Thyroid gland (tissue), 4 donors: ENCODE measurements around the gene KIRREL3. TPM values are rescaled to one million over a fixed set of nuclear protein-coding genes. Genes with fewer than 3 reads are reported as not detected.

Experiments used
- DNase-seq, 2 donors: peaks; one replicate each; pipeline ENCODE4 v3.0.0-alpha.2; 2019
- H3K27ac ChIP-seq, 3 donors: fragments of 200-600 bp; sonication (generic); 1 replicate in 2 of 3; 2 replicates in 1 of 3; pipeline ENCODE4 v1.5.1; 2016 to 2019; ENCODE audit warnings: mild to moderate bottlenecking in 1 of 3, moderate library complexity in 1 of 3
- H3K27me3 ChIP-seq: fragments of 200-600 bp; sonication (generic); one replicate; pipeline ENCODE4 v1.5.1; 2019
- H3K36me3 ChIP-seq, 2 donors: fragments of 200-600 bp; sonication (generic); one replicate each; pipeline ENCODE4 v1.5.1; 2016 to 2019
- H3K4me1 ChIP-seq, 2 donors: fragments of 200-600 bp; sonication (generic); one replicate each; pipeline ENCODE4 v1.5.1; 2017 to 2019
- H3K4me3 ChIP-seq, 3 donors: fragments of 200-600 bp; sonication (generic); replicated peaks in 1 of 3; 1 replicate in 2 of 3; 2 replicates in 1 of 3; pipeline ENCODE4 v1.5.1; 2016; ENCODE audit warnings: mild to moderate bottlenecking in 1 of 3
- H3K9me3 ChIP-seq: fragments of 200-600 bp; sonication (generic); one replicate; pipeline ENCODE4 v1.5.1; 2017
- POLR2A ChIP-seq, 2 donors: fragments of 450-650 bp; IDR thresholded peaks; one replicate each; pipeline ENCODE4 v1.6.1; 2017; ENCODE audit warnings: antibody characterized with exemption in 2 of 2, mild to moderate bottlenecking in 2 of 2, moderate library complexity in 1 of 2
- whole genome bisulfite sequencing, 2 donors: methylation state at CpG; one replicate each; pipeline ENCODE4 v1.1.5; 2017; 5-methylcytosine and 5-hydroxymethylcytosine counted together
- intact Hi-C: fragments of 100-400 bp; cut with DNase I; formaldehyde crosslinking; loops from one replicate; pipeline ENCODE4 v1.15.1; 2023
- total RNA-seq, 4 donors: library from RNA; depleted of rRNA; stranded (reverse); fragments of >200 nt; gene quantifications; one replicate each; pipeline ENCODE4 v1.2.3, GENCODE V29; 2016
- TF ChIP-seq, protein P1 (sequence below), 6 experiments: fragments of 200-600 bp in 3 of 6; fragments of 450-650 bp in 3 of 6; sonication (generic) in 3 of 6; IDR thresholded peaks; one replicate each; pipeline ENCODE4 v1.5.1; 2016 to 2019; ENCODE audit warnings: antibody characterized with exemption in 6 of 6, mild to moderate bottlenecking in 2 of 6, inconsistent platforms in 1 of 6, moderate library complexity in 1 of 6

KIRREL3 gene
- total RNA-seq, 4 donors from 2014 or later = 0.78 TPM; not detected in 3

DNA sequence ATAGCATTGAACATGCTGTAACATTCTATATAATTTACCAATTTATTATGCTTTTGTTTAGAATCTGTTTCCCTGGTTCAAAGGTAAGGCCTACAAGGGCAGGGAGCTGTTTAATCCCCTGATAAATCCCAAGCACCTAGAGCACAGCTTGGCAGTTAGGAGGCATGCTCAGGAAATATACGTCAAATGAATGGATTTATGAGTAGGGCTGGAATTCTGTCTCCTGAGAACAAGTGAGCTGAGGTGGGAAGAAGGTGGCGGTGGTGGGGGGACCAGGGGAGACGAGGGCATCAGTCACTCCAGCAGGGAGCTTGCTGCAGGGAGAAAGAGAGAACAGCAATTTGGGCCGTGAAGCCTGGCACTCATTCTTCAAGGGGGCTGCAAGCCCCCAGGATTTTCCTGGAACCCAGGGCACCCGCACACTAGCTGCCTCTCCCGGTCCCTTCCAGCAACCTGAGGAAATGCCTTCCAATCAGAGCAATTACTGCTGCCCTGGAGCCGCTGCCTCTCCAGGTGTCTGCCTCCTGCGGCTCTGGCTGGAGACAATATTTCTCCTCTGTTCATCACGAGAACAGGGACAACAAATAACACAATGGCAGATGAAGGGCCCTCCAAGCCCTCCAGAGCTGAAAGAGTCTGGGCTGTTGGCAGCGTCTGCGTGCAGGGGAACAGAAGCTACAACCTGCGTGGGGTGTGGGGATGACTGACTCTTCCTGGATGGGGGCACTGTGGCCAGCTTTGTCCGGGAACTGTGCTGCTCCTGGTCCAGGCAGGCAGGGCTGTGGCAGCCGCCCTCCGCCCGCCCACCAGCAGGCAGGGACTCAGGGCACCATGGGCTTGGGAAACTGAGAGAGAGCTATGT lies 411.7 kb downstream of the KIRREL3 start:
- no peaks in the 10 kb centered on the region for H3K9me3 ChIP-seq
- H3K36me3 ChIP-seq = no peaks in the 10 kb centered on the region
- H3K27ac ChIP-seq = no peak overlapping the region
- H3K4me3 ChIP-seq = no peak overlapping the region
- DNase-seq = peak; percentile 73 to 82
- intact Hi-C loops = no loop called here
- H3K4me1 ChIP-seq = peaks cover 11 to 28% of the 10 kb centered on the region in 2 donors
- H3K27me3 ChIP-seq = no peaks in the 10 kb centered on the region
- TF ChIP-seq, protein P1, sequence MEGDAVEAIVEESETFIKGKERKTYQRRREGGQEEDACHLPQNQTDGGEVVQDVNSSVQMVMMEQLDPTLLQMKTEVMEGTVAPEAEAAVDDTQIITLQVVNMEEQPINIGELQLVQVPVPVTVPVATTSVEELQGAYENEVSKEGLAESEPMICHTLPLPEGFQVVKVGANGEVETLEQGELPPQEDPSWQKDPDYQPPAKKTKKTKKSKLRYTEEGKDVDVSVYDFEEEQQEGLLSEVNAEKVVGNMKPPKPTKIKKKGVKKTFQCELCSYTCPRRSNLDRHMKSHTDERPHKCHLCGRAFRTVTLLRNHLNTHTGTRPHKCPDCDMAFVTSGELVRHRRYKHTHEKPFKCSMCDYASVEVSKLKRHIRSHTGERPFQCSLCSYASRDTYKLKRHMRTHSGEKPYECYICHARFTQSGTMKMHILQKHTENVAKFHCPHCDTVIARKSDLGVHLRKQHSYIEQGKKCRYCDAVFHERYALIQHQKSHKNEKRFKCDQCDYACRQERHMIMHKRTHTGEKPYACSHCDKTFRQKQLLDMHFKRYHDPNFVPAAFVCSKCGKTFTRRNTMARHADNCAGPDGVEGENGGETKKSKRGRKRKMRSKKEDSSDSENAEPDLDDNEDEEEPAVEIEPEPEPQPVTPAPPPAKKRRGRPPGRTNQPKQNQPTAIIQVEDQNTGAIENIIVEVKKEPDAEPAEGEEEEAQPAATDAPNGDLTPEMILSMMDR (IDR thresholded peaks at IDR 0.05) = no peak
- TF ChIP-seq POLR2A (IDR thresholded peaks at IDR 0.05) = no peak
- 41 to 57% methylated on average over 15 to 16 of the region's 16 CpGs for WGBS, 2 donors

DNA sequence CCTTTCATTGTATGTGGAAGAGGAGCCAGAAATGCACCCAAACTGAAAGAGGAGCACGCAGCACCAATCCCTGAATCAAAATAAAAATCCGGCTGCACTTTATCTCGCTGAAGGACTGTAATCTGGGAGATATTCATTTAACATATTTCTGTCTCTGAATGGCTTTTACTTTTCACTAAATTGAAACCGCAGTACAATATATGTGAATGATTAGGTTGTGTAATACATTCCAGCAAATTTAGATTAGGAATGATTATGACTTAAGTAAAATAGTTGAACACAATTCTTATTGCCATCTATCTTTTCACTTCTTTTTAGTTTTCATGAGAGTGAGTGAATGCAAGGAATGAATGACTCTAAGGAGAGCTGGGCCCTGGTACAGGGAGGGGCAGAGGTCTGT lies 413.0 kb downstream of the KIRREL3 start:
- Histone ChIP-seq H3K36me3 (no peaks in the 10 kb centered on the region), H3K4me1 (peaks cover 11 to 28% of the 10 kb centered on the region in 2 donors), H3K27ac (no peak overlapping the region), H3K4me3 (no peak overlapping the region), H3K27me3 (no peaks in the 10 kb centered on the region), H3K9me3 (no peaks in the 10 kb centered on the region)
- 82 to 95% methylated on average over 4 of the region's 4 CpGs for WGBS, 2 donors
- no peak for DNase-seq
- intact Hi-C loops = no loop called here
- TF ChIP-seq, protein P1 (IDR thresholded peaks at IDR 0.05) = no peak
- TF ChIP-seq POLR2A (IDR thresholded peaks at IDR 0.05) = no peak

DNA sequence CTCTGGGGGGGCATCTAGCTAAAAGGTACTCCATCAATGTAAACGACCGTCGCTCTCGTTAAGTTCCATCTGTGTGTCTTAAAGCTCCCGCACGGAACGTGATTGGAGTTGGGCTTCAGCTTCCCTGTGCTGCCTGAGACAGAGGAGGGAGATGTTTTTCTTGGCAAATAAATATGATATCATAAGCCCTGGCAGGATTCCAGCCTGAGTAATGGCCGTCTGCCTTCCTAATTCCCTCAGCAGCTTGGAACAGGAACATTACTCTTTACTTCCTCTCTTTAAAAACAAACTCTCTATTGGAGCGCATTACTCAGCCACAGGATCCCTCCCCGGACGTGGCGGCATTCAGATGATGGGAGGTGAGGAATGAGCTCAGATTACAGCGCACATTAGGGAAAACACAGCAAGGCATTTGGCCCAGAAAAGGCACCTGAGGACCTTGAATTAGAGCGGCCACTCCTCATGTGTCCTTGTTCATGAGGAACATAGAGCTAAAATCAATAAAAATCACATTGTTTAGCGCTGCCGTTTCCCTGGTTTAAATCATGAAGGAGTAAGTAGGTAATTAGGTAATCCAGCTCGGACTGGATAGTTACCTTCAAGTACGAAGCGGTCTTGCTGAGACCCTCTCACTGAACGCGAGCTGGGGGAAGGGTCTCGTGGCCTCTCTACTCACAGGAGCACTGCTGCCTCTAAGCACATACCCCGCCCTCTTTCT lies 414.6 kb downstream of the KIRREL3 start:
- Histone ChIP-seq H3K4me1 (peaks cover 11 to 28% of the 10 kb centered on the region in 2 donors), H3K27me3 (no peaks in the 10 kb centered on the region), H3K27ac (peak overlapping the region in 2 of 3 donors; percentile 12 to 24), H3K9me3 (no peaks in the 10 kb centered on the region), H3K4me3 (peak overlapping the region in 1 of 3 donors; percentile 0), H3K36me3 (no peaks in the 10 kb centered on the region)
- TF ChIP-seq, protein P1 (IDR thresholded peaks at IDR 0.05) = no peak
- no peak for TF ChIP-seq POLR2A (IDR thresholded peaks at IDR 0.05)
- peak; percentile 50 to 61 for DNase-seq
- intact Hi-C loops = no loop called here
- 12 to 17% methylated on average over 22 to 23 of the region's 23 CpGs for WGBS, 2 donors

DNA sequence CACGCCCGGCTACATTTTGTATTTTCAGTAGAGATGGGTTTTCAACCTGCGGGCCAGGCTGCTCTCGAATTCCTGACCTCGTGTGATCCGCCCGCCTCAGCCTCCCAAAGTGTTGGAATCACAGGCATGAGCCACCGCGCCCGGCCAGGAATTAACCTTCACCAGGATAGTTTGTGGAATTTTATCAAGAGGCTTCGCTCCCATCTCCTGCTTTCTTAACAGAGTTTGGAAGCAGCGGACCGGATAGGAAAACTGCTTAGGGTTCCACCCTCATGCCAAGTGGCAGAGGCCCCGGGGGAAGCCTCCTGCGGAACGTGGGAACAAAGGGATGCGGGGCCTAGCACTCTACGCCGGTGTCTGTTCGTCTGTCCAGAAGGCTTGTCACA lies 415.2 kb downstream of the KIRREL3 start:
- peak overlapping the region in 2 of 3 donors; percentile 12 to 24 for H3K27ac ChIP-seq
- DNase-seq = peak; percentile 18 to 25
- H3K4me3 ChIP-seq = peak overlapping the region in 1 of 3 donors; percentile 0
- TF ChIP-seq, protein P1 (IDR thresholded peaks at IDR 0.05) = no peak
- TF ChIP-seq POLR2A (IDR thresholded peaks at IDR 0.05) = no peak
- H3K27me3 ChIP-seq = no peaks in the 10 kb centered on the region
- intact Hi-C loops = no loop called here
- no peaks in the 10 kb centered on the region for H3K36me3 ChIP-seq
- WGBS, 2 donors = 33 to 35% methylated on average over 19 to 20 of the region's 20 CpGs
- no peaks in the 10 kb centered on the region for H3K9me3 ChIP-seq
- peaks cover 11 to 28% of the 10 kb centered on the region in 2 donors for H3K4me1 ChIP-seq
